PC-3 (cell line): ENCODE measurements around the gene ARHGAP42. TPM values are rescaled to one million over a fixed set of nuclear protein-coding genes. Genes with fewer than 3 reads are reported as not detected.

ENCODE experiments used
- ATAC-seq: fragments of 200-7000 bp; cut with Tn5 transposase; 2 replicates; pipeline ENCODE4 v1.9.1; 2020; ENCODE audit warnings: mild to moderate bottlenecking, moderate library complexity
- BruUV-seq: library from RNA; stranded (reverse); fragments of 400-500 nt; replicated peaks from 2 replicates; lab custom pipeline; 2021; lab: Mats Ljungman, UMichigan
- CTCF ChIA-PET: fragments of 300-600 bp; sonication (Branson Sonifier 250); formaldehyde crosslinking; loops from one replicate; lab custom pipeline; 2022; ENCODE audit warnings: antibody characterized with exemption; lab: Charles Lee
- POLR2A ChIA-PET: fragments of 300-600 bp; sonication (Branson Sonifier 250); formaldehyde crosslinking; loops from one replicate; lab custom pipeline; 2022; ENCODE audit warnings: antibody characterized with exemption; ENCODE audit not compliant: unreplicated experiment; lab: Charles Lee
- DNase-seq: peaks from one replicate; pipeline ENCODE4 v3.0.0-alpha.2; 2015
- H2AFZ ChIP-seq: fragments of 300-600 bp; sonication (generic); 2 replicates; pipeline ENCODE4 v1.6.0; 2016; ENCODE audit warnings: antibody characterized with exemption, low read length
- H3F3A ChIP-seq: fragments of 300-600 bp; sonication (generic); one replicate; pipeline ENCODE4 v1.6.0; 2017; ENCODE audit warnings: antibody characterized with exemption, low read length, control low read depth, mild to moderate bottlenecking; ENCODE audit not compliant: unreplicated experiment
- H3K27ac ChIP-seq: fragments of 300-600 bp; sonication (generic); 2 replicates; pipeline ENCODE4 v1.5.1; 2016; ENCODE audit warnings: mild to moderate bottlenecking, low read length
- H3K27me3 ChIP-seq: fragments of 300-600 bp; sonication (generic); 2 replicates; pipeline ENCODE4 v1.6.1; 2016; ENCODE audit warnings: low read length, mixed read lengths
- H3K36me3 ChIP-seq: fragments of 300-600 bp; sonication (generic); 2 replicates; pipeline ENCODE4 v1.6.1; 2016; ENCODE audit warnings: low read depth, mixed run types, low read length, mixed read lengths
- H3K4me1 ChIP-seq: fragments of 300-600 bp; sonication (generic); 2 replicates; pipeline ENCODE4 v1.5.1; 2016; ENCODE audit warnings: low read length; ENCODE audit not compliant: insufficient read depth
- H3K4me2 ChIP-seq: fragments of 300-600 bp; sonication (generic); 2 replicates; pipeline ENCODE4 v1.6.0; 2016; ENCODE audit warnings: low read length
- H3K4me3 ChIP-seq: fragments of 300-600 bp; sonication (generic); 2 replicates; pipeline ENCODE4 v1.5.1; 2016; ENCODE audit warnings: mild to moderate bottlenecking, low read length, mixed read lengths
- H3K79me2 ChIP-seq: fragments of 300-600 bp; sonication (generic); 2 replicates; pipeline ENCODE4 v1.6.1; 2017; ENCODE audit warnings: low read length, mixed read lengths
- H3K9ac ChIP-seq: fragments of 300-600 bp; sonication (generic); 2 replicates; pipeline ENCODE4 v1.6.0; 2016; ENCODE audit warnings: mild to moderate bottlenecking, low read length
- H3K9me2 ChIP-seq: fragments of 300-600 bp; sonication (generic); replicated peaks from 2 replicates; pipeline ENCODE4 v1.6.1; 2016; ENCODE audit warnings: mixed run types, low read length, mixed read lengths
- H3K9me3 ChIP-seq: fragments of 300-600 bp; sonication (generic); 2 replicates; pipeline ENCODE4 v1.6.1; 2016; ENCODE audit warnings: low read length, mixed read lengths
- H4K20me1 ChIP-seq: fragments of 300-600 bp; sonication (generic); 2 replicates; pipeline ENCODE4 v1.6.1; 2016; ENCODE audit warnings: low read length, mixed read lengths
- CTCF ChIP-seq: fragments of 300-600 bp; sonication (generic); conservative IDR thresholded peaks from 2 replicates; pipeline ENCODE4 v1.5.1; 2017; ENCODE audit warnings: antibody characterized with exemption, low read depth, mild to moderate bottlenecking, low read length
- EZH2 ChIP-seq: fragments of 300-600 bp; sonication (generic); IDR thresholded peaks from one replicate; pipeline ENCODE4 v1.6.1; 2017; ENCODE audit warnings: antibody characterized with exemption, mild to moderate bottlenecking, low read length; ENCODE audit not compliant: unreplicated experiment
- EZH2phosphoT487 ChIP-seq: fragments of 300-600 bp; sonication (generic); IDR thresholded peaks from 2 replicates; pipeline ENCODE4 v1.6.1; 2018; ENCODE audit warnings: mild to moderate bottlenecking, antibody characterized with exemption, low read length, borderline replicate concordance
- intact Hi-C: fragments of 100-400 bp; cut with micrococcal nuclease; formaldehyde crosslinking; loops from 2 replicates; pipeline ENCODE4 v1.9.0; 2023
- total RNA-seq: library from RNA; depleted of rRNA; stranded (reverse); fragments of >200 nt; gene quantifications from 2 replicates; pipeline ENCODE4 v1.2.3, GENCODE V29; 2014

Gene ARHGAP42
- total RNA-seq, 1 experiment from 2014 or later = 12.1 TPM

- peaks cover 39% of the 10 kb centered on the region for H3K4me1 ChIP-seq
- DNase-seq (peak; percentile 77), ATAC-seq (peak; percentile 69)
- no peak overlapping the region for H3K9ac ChIP-seq
- no peak overlapping the region for H2AFZ ChIP-seq
- POLR2A ChIA-PET = no interaction called here
- no peaks in the 10 kb centered on the region for H3K9me3 ChIP-seq
- H3K4me3 ChIP-seq = no peak overlapping the region
- no peaks in the 10 kb centered on the region for H3K36me3 ChIP-seq
- H3K4me2 ChIP-seq = peak overlapping the region; percentile 34
- CTCF ChIA-PET = no interaction called here
- intact Hi-C loops = no loop called here
- no peaks in the 10 kb centered on the region for H3K27me3 ChIP-seq
- H3K79me2 ChIP-seq = no peaks in the 10 kb centered on the region
- H3F3A ChIP-seq = no peaks in the 10 kb centered on the region
- H3K27ac ChIP-seq = 0 out of 2 replicates have a peak overlapping the region, but pooled peaks have one; percentile 5
- BruUV-seq = no TSS peak
- no peaks in the 10 kb centered on the region for H3K9me2 ChIP-seq
- no peaks in the 10 kb centered on the region for H4K20me1 ChIP-seq
- TF ChIP-seq CTCF = no peak
- no peak for TF ChIP-seq EZH2phosphoT487
- TF ChIP-seq EZH2 = no peak
Measured at GRCh38 chr11:100918551-100919500, 231.7 kb downstream of the ARHGAP42 start.

GRCh38 chr11:100920593-100920992 is 233.5 kb downstream of the ARHGAP42 start:
- POLR2A ChIA-PET = interaction anchor here (0.6 kb wide), 1 partner anchor 1195 kb away, joined by 3 read pairs; no protein-coding TSS in a partner anchor
- TF ChIP-seq EZH2phosphoT487 (no peak), EZH2 (no peak), CTCF (no peak)
- no peak overlapping the region for H2AFZ ChIP-seq
- CTCF ChIA-PET = no interaction called here
- no peaks in the 10 kb centered on the region for H3K79me2 ChIP-seq
- H3K36me3 ChIP-seq = no peaks in the 10 kb centered on the region
- peak; percentile 53 for DNase-seq
- peaks cover 43% of the 10 kb centered on the region for H3K4me1 ChIP-seq
- no peaks in the 10 kb centered on the region for H3K9me3 ChIP-seq
- no peaks in the 10 kb centered on the region for H3F3A ChIP-seq
- no peaks in the 10 kb centered on the region for H3K27me3 ChIP-seq
- H3K9me2 ChIP-seq = no peaks in the 10 kb centered on the region
- peak overlapping the region; percentile 40; the same call in 1 of the 2 replicates for H3K4me2 ChIP-seq
- ATAC-seq = peak; percentile 37
- no peak overlapping the region for H3K9ac ChIP-seq
- H3K4me3 ChIP-seq = no peak overlapping the region
- intact Hi-C loops = no loop called here
- H3K27ac ChIP-seq = no peak overlapping the region
- H4K20me1 ChIP-seq = no peaks in the 10 kb centered on the region
- no TSS peak for BruUV-seq

- H3K27me3 ChIP-seq = no peaks in the 10 kb centered on the region
- H3K9me3 ChIP-seq = no peaks in the 10 kb centered on the region
- no peaks in the 10 kb centered on the region for H3F3A ChIP-seq
- intact Hi-C loops = no loop called here
- no TSS peak for BruUV-seq
- ChIA-PET CTCF (no interaction called here), POLR2A (no interaction called here)
- no peak overlapping the region for H3K9ac ChIP-seq
- H3K4me1 ChIP-seq = peaks cover 46% of the 10 kb centered on the region
- no peak overlapping the region for H3K4me3 ChIP-seq
- TF ChIP-seq EZH2phosphoT487 (no peak), EZH2 (no peak), CTCF (no peak)
- no peaks in the 10 kb centered on the region for H4K20me1 ChIP-seq
- H3K36me3 ChIP-seq = no peaks in the 10 kb centered on the region
- H3K27ac ChIP-seq = no peak overlapping the region
- H3K9me2 ChIP-seq = no peaks in the 10 kb centered on the region
- H2AFZ ChIP-seq = no peak overlapping the region
- H3K4me2 ChIP-seq = no peak overlapping the region
- no peaks in the 10 kb centered on the region for H3K79me2 ChIP-seq
- ATAC-seq = no peak
- no peak for DNase-seq
Measured at GRCh38 chr11:100922121-100922520, 235.0 kb downstream of the ARHGAP42 start.
